A549 (cell line): Measurements from ENCODE around the gene RNF10.

ENCODE experiments used
- EHMT2 ChIP-seq: fragments of 200-600 bp; sonication (generic); IDR thresholded peaks from 2 replicates; pipeline ENCODE4 v1.6.1; 2016; ENCODE audit warnings: antibody characterized with exemption, low read depth, mild to moderate bottlenecking, moderate library complexity
- MAZ ChIP-seq: fragments of 150-350 bp; IDR thresholded peaks from 2 replicates; pipeline ENCODE4 v1.6.1; 2014; ENCODE audit warnings: antibody characterized with exemption, low read depth, low read length, borderline replicate concordance
- MYC ChIP-seq: IDR thresholded peaks from 2 replicates; pipeline ENCODE4 v1.6.1; 2012; ENCODE audit warnings: mild to moderate bottlenecking, inconsistent platforms, low read length, improper control_type of control experiment, borderline replicate concordance
- NR3C1 ChIP-seq: fragments of >200 bp; sonication (Bioruptor Twin); formaldehyde crosslinking; IDR thresholded peaks from 3 replicates; pipeline ENCODE4 v1.6.1; 2017
- POLR2A ChIP-seq: IDR thresholded peaks from 2 replicates; pipeline ENCODE4 v1.6.1; 2012; ENCODE audit warnings: mild to moderate bottlenecking, low read length
- SMC3 ChIP-seq: fragments of >200 bp; sonication (Bioruptor Twin); formaldehyde crosslinking; IDR thresholded peaks from 3 replicates; pipeline ENCODE4 v1.6.1; 2018; ENCODE audit warnings: inconsistent platforms
- TF ChIP-seq, protein P1 (sequence below): fragments of >200 bp; sonication (Bioruptor Twin); formaldehyde crosslinking; IDR thresholded peaks from 3 replicates; pipeline ENCODE4 v1.5.1; 2016
- TF ChIP-seq, protein P2 (sequence below): IDR thresholded peaks from 2 replicates; pipeline ENCODE4 v1.6.1; 2012
- TF ChIP-seq, protein P3 (sequence below): fragments of 200-600 bp; sonication (generic); IDR thresholded peaks from 2 replicates; pipeline ENCODE4 v1.6.1; 2016; ENCODE audit warnings: antibody characterized with exemption, mild to moderate bottlenecking, moderate library complexity

DNA sequence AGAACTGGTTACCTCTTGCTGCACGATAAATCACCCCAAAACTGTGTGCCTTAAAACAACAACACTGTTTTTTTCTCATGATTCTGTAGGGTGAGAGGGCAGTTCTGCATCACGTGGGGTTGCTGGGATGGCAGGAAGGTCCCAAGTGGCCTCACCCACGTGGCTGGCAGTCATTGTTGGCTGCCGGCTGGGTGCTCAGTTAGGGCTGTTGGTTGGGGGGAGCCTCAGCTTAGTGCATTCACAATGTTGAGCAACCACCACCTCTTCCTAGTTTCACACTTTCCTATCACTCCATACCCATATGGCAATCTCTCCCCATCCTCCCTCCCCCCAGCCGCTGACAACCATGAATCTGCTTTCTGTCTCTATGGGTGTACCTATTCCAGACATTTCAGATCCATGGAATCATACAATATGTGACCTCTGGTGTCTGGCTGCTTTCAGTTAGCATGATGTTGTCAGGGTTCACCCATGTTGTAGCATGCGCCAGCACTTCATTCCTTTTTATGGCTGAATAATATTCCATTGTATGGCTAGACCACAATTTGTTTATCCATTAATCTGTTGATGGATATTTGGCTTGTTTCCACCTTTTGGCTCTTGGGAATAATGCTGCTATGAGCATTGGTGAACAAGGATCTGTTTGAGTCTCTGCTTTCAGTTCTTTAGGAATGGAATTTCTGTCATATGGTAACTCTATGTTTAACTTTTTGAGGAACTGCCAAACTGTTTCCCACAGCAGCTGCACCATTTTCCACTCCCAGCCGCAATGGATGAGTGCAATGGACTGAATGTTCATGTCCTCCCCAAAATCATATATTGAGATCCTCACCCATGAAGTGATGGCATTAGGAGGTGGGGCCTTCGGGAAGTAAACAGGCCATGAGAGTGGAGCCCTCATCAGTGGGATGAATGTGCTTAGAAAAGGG, 58.2 kb downstream of the RNF10 start:
- TF ChIP-seq, protein P1, sequence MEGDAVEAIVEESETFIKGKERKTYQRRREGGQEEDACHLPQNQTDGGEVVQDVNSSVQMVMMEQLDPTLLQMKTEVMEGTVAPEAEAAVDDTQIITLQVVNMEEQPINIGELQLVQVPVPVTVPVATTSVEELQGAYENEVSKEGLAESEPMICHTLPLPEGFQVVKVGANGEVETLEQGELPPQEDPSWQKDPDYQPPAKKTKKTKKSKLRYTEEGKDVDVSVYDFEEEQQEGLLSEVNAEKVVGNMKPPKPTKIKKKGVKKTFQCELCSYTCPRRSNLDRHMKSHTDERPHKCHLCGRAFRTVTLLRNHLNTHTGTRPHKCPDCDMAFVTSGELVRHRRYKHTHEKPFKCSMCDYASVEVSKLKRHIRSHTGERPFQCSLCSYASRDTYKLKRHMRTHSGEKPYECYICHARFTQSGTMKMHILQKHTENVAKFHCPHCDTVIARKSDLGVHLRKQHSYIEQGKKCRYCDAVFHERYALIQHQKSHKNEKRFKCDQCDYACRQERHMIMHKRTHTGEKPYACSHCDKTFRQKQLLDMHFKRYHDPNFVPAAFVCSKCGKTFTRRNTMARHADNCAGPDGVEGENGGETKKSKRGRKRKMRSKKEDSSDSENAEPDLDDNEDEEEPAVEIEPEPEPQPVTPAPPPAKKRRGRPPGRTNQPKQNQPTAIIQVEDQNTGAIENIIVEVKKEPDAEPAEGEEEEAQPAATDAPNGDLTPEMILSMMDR, result no peak
- TF ChIP-seq MYC, result no peak
- TF ChIP-seq NR3C1, result no peak
- no peak for TF ChIP-seq SMC3
- TF ChIP-seq EHMT2, result no peak
- TF ChIP-seq, protein P2, sequence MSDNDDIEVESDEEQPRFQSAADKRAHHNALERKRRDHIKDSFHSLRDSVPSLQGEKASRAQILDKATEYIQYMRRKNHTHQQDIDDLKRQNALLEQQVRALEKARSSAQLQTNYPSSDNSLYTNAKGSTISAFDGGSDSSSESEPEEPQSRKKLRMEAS, result no peak
- no peak for TF ChIP-seq MAZ
- TF ChIP-seq, protein P3, sequence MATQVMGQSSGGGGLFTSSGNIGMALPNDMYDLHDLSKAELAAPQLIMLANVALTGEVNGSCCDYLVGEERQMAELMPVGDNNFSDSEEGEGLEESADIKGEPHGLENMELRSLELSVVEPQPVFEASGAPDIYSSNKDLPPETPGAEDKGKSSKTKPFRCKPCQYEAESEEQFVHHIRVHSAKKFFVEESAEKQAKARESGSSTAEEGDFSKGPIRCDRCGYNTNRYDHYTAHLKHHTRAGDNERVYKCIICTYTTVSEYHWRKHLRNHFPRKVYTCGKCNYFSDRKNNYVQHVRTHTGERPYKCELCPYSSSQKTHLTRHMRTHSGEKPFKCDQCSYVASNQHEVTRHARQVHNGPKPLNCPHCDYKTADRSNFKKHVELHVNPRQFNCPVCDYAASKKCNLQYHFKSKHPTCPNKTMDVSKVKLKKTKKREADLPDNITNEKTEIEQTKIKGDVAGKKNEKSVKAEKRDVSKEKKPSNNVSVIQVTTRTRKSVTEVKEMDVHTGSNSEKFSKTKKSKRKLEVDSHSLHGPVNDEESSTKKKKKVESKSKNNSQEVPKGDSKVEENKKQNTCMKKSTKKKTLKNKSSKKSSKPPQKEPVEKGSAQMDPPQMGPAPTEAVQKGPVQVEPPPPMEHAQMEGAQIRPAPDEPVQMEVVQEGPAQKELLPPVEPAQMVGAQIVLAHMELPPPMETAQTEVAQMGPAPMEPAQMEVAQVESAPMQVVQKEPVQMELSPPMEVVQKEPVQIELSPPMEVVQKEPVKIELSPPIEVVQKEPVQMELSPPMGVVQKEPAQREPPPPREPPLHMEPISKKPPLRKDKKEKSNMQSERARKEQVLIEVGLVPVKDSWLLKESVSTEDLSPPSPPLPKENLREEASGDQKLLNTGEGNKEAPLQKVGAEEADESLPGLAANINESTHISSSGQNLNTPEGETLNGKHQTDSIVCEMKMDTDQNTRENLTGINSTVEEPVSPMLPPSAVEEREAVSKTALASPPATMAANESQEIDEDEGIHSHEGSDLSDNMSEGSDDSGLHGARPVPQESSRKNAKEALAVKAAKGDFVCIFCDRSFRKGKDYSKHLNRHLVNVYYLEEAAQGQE, result no peak
- no peak for TF ChIP-seq POLR2A
